Right forelimb (tissue), 1 donor: ENCODE data around the gene PARD6G.
A peak's percentile ranks its signal among the peaks of the same experiment; 100 is the strongest.

Experiments used
- DNase-seq: peaks from one replicate; pipeline ENCODE4 v3.0.0-alpha.2; 2018

The PARD6G gene

DNA sequence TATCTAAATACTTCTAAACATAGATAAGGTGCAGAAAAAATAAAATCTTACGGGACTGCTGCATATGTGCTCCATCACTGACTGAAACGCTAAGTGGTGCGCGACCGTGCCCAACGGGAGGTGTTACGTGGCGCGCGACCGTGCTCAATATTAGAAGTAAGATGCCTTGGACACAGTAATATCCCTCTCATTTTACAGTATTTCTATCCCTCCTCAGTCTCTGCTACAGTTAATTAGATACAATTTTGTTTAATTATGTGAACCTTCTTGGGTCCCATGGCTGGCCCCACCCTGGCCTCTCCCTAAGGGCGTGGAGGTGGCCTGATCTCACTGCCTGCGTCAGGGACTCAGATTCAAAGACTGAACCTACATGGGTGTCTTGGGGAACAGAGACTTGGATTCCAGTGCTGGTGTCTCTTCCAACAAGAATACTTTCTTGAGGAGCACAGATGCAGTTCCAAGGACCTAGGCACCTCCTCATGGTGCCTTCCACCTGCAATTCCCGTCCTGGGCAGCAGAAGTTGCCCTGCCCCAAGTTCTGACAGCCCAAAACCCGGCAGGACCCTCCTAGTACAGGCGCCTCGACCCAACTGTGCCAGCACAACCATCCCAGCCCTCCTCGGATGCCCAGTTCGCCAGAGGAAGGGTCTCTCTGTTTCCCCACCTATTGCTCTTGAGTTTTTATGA is 59.2 kb downstream of the PARD6G start:
- DNase-seq: no peak

DNA sequence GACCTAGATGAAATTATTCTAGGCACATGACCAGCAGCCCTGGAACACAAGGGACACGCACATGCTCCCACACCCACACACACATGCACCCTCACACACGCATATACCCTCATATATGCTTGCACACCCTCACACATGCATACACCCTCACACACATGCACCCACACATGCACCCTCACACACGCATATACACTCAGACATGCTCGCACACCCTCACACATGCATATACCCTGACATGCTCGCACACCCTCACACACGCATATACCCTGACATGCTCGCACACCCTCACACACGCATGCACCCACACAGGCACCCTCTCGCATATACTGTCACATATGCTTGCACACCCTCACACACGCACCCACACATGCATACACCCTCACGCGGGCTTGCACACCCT is 61.8 kb downstream of the PARD6G start:
- no peak for DNase-seq

DNA sequence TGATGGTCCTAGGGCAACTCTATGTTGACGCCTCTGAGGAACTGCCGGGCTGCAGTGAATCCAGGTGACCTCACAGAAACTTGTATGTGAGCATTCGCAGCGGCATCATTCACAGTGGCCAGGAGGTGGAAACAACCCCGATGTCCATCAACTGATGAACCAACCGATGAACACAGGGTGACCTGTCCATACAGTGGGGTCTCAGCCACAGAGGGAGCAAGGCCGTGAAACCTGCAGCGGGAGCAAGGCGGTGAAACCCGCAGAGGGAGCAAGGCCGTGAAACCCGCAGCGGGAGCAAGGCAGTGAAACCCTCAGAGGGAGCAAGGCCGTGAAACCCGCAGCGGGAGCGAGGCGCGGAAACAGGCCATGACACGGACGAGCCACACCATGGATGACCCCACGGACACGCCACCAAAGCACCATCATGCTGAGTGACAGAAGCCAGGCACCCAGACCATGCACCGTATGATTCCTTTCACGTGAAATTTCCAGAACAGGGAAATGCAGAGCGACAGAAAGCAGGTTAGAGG is 63.0 kb downstream of the PARD6G start:
- peak; percentile 18 for DNase-seq

DNA sequence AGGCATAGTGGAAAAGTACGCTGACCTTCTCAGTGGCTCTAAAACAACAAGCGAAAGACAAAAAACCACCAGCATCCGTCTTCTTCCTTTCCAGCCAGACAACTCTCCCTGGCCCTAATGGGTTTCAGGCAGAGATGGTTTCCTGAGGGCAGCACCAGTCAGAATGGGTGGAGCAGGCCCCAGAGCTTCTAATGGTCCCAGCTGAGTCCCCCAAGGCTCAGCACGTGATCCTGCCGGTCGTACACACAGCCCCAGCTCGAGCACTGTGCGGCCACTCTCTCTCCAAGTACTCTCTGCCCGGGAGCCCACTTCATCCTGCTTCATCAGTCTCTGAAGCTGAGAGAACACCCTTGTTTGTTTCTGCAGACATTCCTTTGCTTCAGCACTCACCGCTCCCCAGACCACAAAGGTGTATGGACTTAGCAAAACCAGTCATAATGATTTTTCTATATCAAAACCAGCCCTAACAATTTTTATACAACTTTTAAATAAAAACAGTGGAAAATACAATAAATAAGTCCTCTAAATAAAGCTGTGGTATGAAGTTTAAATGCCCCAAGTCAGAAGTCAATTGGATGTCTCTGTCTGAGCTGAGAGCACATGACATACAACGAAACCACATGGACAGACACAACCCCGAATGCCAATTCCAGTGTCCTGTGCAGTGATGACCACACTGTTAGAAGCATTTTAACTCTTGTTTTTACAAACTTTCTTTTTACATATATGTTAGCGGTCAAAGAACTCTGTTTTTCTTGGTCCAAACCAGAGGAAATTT is 63.9 kb downstream of the PARD6G start:
- no peak for DNase-seq

DNA sequence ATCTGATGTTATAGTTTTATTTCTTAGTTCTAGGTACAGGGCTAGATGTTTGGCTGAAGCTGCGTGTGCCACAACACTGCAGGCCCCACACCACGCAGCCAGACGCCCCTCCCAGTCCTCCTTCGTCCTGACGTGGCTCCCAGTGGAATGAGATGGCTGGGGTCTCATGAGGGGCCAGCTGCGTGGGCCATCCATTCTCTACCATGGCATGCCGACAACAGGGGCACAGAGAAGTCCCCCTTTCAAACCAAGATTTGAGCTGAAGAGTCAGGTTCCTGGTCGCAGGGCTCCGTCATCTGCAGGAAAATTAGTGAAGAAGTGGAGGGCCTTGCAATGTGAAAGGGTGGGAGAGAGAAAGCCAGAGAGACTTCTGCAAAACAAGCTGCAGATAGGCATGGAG is 64.5 kb downstream of the PARD6G start:
- no peak for DNase-seq

DNA sequence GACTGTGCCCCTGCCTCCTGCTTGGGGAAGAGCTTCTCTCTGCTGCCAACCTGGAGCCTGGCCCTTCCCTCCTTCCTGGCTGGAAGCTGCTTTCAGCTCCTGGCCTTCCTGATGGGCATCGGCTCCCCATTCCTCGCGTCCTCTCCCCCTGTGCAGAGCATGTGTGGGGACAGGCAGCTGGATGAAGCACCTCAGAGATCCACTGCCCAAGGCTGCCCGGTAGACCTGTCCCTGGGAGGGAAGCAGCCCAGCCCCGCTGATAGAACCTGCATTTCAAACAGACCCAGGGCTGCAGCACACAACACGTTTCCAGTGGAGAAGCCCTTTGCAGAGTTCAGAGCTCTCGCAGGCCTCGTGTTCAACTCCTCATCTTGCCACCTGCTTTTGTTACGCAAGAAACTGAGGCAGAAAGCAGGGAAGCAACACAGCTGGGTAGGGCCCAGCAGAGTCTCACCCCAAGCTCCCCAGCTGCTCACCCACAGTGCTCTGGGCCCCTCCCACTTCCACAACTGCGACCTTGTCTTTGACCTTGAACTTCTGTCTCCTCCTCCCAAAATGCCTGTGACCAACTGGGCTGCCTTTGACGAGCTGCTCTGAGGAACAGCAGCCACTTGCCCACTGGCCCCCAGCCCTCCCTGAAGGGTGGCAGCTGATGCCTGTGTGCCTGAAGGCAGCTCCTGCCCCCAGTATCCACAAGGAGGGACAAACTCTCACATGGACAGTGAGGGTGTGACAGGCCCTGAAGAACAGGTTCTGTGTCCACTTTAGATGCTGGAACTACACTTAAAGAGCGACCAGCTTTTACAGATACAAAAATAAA is 65.5 kb downstream of the PARD6G start:
- DNase-seq: no peak

DNA sequence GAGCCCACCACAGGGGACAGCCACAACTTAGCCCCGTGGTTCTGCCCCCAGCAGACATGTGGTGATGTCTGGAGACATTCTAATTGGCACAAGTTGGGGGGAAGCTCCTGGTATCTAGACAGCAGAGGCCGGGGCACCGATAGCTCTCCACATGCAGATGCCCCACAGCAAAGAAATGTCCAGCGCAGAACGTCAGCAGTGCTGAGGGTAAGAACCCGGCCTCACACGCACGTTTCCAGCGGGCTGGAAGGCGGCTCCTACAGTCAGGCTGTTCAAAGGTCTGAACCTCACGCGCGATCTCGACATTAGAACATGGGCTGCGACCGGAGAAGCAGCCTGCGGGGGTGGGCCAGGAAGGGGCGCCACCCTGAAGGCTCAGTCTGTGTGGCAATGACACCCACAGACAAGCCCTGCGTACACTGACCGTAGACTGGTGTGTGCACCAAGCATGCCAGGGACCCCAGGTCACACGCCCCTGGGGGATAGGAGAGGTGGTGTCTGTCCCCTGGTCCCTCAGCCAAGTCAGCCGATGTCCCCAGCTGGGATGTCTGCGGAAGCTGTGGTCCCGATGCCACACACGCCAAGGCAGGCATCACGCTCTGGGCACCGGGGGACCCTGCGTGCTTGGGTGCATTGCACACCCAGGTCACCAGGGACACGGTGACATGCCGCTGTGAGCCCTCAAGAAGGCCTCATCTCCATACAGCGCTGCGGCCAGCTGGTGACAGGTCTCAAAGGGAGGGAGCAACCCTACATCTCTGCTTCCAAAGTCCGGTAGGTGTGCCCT is 66.3 kb downstream of the PARD6G start:
- no peak for DNase-seq

DNA sequence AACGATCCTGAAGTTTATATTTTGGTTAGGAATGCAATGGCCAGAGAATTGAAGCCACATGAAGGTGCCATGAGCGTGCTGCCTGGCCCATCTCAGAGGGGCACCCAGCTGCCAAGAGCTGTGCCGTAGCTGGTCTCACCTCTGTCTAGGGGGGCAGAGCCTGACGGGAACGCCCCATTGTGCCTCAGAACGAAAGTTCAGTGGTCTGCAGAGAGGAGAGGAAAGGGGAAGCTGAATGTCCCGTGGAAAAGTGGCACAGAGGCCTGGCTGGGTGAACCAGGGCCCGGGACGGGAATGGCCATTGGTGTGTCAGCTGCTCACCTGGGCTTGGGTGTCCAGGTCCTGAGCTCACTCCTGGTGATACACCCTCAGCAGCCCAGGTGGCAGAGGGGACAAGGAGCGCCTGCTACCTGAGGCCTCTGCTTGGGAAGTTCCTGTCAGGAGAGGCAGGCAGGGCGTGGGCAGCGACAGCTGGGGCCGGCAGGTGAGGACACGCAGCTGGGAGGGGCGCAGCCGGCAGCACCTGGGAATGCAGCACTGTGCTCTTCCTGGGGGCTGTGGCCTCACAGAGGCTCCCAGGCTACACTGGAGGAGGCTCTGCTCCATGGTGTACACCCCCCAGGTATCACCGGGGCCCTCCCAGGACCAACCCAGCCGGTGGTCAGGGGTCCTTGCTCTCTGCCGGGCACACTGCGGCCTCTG is 67.3 kb downstream of the PARD6G start:
- no peak for DNase-seq

DNA sequence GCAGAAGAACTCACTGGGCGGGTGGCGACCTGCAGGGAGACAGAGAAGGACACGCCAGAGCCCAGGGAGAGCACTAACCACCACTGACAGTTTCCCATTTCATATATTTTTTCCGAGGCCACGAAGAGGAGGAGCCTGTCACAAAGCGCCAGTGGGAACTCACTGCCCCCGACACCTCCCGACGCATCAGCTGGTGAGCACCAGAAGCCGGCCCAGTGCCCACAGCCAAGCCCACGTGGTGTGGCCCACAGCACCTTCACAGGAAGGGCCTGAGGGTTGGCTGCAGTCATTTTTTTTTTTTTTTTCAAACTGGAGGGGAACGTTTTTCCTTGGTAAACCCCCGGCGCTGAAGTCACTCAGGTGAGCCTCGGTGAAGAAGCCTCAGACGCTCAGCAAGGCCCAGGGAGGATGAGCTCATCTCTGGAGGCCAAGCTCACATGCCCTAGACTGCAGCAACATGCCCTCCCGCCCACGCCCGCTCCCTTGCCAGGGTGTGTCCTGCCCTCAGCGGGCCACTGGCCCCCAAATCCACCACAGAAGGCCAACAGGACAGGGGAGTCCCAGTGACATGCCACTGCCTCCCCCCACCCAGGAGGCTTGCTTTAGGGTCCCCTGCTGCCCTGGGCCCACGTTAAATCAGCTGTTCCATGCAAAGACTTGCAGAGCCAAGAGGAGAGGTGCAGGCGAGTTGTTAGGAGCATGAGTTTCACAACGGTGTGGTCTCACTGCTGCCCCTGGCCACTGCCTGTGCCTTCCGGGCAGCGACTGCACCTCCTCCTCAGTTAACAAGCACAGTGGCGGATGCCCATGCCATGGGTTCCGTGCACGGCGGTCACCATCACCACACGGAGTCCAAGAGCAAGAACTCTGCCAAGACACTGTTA is 68.1 kb downstream of the PARD6G start:
- no peak for DNase-seq

DNA sequence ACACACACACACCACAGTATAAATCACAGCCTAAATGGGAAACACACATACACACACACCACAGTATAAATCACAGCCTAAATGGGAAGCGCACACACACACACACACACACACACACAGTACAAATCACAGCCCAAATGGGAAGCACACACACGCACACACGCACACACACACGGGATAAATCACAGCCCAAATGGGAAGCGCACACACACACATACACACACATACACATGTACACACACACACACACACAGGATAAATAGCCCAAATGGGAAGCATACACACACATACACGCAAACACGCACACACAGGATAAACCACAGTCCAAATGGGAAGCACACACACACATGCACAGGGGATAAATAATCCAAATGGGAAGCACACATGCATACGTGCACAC is 70.2 kb downstream of the PARD6G start:
- no peak for DNase-seq

DNA sequence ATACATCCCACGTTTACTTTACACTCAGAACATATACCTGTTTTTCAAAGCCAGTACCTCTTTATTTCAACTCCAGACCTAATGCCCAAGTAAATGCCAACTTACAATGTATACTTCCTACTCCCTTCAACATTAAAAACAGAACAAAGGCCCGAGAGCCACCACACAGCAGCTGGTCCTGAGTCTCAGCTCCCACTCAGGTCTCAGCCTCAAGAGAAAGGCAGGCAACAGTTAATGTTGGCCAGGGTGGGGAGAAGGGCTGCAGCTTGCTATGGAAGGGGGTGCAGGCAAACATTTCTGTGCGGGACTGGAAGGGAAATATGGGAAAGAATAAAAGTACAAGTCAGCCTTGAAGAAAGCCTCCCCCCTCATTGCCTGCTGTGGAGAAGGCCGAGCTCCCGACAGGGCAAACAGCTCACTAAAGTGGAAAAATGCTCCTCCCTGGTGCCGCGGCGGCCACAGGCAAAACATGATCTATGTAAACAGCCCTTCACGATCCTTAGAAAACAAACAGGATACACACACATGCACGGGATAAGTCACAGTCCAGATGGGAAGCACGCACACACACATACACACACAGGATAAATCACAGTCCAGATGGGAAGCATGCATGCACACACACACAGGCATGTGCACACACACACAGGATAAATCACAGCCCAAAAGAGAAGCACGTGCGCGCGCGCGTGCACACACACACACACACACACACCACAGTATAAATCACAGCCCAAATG is 70.8 kb downstream of the PARD6G start:
- no peak for DNase-seq

DNA sequence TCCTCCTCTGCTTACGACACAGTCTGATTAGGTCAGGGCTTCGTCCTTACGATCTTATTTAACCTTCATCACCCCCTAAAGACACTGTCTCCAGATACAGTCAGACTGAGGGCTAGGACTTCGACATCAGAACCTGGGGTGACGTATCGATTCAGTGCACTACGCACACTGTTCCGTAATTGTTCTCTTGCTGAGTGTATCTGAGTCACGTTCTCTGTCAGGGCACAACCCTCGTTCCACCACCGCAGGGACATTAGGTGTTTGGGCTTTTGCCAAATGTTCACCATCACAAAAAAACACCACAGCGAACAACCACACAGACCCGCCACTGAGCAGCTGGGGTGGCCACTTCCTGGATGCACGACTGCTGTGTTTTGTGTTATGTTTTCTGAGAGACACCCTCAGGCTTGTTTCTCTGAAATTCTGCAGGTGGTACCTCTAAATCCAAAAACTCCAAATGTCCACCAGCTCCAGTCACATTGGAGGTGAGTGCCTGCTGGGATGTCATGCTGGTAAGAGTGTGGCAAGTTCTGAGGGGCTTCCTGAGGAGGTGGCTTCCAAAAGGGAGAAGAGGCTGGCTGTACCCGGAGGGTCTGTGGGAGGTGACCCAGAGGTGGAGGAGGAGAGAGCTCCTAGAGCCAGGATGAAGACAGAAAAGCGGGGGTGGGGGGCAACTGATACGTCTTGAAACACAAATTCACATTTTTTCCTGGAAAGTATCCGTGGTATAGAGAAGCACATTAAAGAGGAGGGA is 71.7 kb downstream of the PARD6G start:
- no peak for DNase-seq

DNA sequence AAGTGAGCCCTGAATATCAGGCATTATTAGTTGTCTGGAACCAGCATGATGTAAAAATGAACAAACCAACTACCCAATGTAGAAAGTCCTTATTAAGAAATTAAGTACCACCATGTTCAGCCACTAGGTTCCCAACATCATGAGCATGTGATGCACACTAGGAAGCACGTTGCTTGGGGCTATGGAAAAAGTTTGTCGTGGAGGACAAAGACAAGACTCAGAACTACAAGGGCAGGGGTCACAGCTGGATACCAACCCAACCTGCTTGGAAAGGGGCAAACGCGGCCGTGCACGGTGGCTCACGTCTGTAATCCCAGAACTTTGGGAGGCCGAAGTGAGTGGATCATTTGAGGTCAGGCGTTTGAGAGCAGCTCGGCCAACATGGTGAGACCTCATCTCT is 74.3 kb downstream of the PARD6G start:
- DNase-seq: no peak

DNA sequence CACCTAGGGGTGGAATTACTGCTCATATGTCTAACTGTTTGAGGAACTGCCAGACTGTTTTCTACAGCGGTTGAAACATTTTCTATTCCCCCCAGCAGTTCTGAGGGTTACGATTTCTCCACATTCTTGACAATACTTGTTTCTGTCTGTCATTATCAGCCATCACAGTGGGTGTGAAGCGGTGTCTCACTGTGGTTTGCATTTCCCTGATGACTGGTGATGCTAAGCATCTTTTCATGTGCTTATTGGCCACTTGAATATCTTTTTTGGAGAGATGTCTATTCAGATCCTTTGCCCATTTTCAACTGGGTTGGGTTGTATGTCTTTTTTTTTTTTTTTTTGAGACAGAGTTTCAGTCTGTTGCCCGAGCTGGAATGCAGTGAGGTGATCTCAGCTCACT is 75.3 kb downstream of the PARD6G start:
- DNase-seq: no peak

DNA sequence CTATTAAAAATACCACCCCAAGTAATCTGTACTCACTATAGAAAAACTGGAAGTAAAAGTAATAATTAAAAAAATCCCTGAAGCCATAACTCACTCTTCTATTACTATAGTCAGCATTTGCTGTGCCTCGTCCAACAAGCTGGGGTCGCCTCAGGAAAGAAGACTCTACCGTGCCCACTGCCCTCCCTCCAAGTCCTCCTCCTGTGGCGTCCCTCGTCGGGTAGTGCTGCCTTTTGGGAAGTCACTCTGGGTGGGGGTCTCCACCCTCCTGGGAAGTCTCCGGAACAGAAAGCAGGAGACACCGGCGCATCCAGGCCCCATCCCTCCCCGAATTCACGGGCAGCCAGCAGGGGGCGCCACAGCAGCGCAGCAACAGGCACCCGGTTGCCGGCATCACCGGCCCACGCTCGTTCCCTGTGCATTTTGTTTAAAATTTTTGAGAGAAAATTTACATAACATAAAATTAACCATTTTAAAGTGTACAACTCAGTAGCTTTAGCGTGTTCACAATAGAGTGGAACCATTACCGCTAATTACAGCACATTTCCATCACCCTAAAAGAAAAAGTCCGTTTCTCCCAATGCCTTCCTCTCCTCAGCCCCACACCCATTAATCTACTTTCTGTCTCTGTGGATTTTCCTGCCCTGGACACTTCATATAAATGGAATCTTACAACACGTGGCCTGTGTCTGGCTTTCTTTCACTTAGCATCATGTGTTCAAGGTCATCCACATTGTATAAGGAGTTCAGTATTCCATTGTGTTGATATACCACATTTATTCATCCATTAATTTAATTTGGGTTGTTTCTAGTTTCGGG is 76.1 kb downstream of the PARD6G start:
- DNase-seq: peak; percentile 74

DNA sequence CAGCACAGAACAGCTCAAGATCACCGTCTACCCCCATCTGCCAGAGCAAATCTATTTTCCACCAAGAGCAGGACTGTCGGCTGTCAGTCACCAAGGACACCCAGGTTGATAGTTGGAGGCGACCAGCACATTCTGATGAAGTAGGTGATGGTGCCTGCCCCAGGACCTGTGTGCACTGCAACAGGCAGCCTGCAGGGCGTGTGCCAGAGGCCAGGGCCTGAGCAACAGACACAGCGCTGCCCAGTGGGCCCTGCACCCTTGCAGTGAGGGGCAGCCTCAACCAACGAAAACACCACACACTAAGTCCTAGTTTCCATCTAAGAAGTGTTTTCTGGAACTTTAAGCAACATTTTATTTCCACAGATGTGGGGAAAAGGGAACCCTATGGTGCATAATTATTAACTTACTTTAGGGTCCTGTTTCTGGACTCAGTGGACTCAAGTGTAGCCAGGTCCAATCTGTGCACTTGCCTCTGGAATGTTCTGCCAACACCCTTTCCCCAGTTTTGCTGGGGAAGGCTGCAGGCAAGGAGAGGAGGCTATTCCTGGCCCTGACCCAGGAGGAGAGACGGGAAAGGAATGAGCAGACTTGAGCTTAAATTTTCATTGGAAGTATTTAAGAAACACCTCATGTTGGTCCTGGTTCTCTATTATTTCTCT is 76.8 kb downstream of the PARD6G start:
- DNase-seq: no peak

DNA sequence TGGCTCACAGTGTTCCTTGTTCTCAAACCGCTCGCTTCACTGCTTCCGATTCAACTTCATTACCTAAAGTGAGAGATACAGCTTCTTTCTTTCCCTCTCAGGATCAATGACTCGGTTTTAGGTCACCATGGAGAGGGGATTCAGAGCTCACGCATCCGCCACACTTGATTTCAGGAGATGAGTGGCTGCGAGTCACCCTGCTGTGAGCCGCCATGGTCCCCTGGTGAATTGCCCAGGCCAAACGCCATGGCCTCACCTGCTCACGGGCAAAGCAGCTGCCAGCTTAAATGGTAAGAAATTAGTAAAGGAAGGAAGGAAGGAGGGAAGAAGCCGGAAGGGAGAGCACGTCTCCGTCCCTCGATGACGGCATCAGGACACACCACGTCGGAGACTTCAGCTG is 77.7 kb downstream of the PARD6G start:
- no peak for DNase-seq

DNA sequence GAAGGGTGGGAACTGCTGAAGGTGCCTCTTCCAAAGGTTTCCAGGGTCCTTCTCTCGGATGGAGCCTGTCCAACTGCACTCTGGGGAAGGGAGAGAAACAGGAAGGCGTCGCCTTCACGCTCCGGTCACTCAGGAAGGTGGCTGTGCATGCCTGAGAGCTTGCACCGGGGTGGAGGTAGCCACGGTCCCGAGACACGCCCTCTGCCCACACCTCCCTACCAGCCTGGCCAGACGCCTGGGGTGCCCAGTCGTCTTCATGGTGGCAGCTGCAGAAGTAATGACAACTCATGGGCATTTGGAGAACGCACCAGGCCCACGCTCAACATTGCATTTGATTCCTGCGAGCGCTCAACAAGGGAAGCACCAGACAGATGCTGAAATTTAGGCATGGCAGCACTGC is 78.3 kb downstream of the PARD6G start:
- no peak for DNase-seq
